ENCODE measurements around the gene HGD.
"Not testable (repeated sequence)": the region's sequence is repeated elsewhere in the genome, so short reads cannot be mapped to it uniquely, and the experiment has no call there.

HGD gene

DNA sequence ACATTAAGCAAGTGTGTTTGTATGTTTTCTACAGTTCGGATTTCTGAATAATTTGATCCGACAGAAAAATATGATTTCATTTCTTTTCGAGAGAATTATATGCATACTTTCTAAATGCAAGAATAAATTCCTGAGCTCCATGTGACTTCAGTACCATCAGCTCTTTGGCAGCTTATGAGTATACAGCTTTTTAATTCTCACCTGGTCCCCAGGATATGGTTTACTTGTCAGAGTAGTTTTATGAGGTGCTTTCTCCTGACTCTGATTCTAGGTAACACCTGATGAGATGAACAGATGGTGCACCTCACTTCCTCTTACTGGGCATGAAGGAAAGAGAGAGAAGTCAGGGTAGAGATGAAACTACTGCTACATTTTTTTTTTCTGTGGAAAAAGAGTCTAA, 3.1 kb downstream of the HGD start:
- no peak overlapping the region for H2AFZ ChIP-seq (ENCODE audit: low read depth)
- H4K20me1 ChIP-seq (ENCODE audit: insufficient read depth) = no peaks in the 10 kb centered on the region
- no peak overlapping the region for H3K4me2 ChIP-seq
- no peaks in the 10 kb centered on the region for H3K79me2 ChIP-seq (ENCODE audit: insufficient read depth, low read depth)
- TF ChIP-seq, protein P1, sequence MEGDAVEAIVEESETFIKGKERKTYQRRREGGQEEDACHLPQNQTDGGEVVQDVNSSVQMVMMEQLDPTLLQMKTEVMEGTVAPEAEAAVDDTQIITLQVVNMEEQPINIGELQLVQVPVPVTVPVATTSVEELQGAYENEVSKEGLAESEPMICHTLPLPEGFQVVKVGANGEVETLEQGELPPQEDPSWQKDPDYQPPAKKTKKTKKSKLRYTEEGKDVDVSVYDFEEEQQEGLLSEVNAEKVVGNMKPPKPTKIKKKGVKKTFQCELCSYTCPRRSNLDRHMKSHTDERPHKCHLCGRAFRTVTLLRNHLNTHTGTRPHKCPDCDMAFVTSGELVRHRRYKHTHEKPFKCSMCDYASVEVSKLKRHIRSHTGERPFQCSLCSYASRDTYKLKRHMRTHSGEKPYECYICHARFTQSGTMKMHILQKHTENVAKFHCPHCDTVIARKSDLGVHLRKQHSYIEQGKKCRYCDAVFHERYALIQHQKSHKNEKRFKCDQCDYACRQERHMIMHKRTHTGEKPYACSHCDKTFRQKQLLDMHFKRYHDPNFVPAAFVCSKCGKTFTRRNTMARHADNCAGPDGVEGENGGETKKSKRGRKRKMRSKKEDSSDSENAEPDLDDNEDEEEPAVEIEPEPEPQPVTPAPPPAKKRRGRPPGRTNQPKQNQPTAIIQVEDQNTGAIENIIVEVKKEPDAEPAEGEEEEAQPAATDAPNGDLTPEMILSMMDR (conservative IDR thresholded peaks at IDR 0.05; ENCODE audit: low read depth, low read length) = no peak
- H3K27ac ChIP-seq = no peak overlapping the region
- H3K4me3 ChIP-seq (IDR thresholded peaks at IDR 0.05; ENCODE audit: insufficient read depth, low read depth, low read length) = no peak overlapping the region
- no peaks in the 10 kb centered on the region for H3K36me3 ChIP-seq (ENCODE audit: insufficient read depth)
- H3K27me3 ChIP-seq (ENCODE audit: insufficient read depth, low read depth) = no peaks in the 10 kb centered on the region
- peaks cover 10% of the 10 kb centered on the region for H3K4me1 ChIP-seq (ENCODE audit: low read depth, poor library complexity, severe bottlenecking)
- H3K9ac ChIP-seq = no peak overlapping the region

DNA sequence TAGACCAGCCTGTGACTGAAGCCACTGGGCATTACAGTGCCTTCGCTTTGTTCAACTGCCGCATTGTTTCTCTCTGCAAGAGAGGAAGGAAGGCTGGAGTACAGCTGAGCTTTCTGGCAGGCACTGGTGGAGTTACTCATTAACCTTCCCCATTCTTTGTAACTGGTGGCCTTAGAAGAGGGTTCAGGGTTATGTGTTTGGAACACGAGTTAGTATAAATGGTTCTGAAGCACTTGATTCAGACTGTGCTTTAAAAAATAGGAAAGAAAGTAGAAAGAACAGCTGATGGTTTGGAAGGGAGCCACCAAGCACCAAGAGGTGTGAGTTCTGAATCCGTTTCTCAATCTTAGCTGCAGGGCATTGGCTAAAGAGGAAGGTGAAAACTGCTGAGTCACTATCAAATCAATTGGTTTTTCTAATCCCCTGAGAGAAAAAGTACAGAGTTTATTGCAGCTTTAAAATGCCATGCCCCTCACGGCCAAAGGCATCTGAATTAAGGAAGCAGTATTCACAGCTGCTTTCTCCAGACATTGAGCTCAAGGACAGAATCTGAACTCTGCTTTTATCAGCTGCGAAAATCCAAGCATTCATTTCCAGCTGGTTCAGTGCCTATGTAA, 3.6 kb downstream of the HGD start:
- Histone ChIP-seq H2AFZ (ENCODE audit: low read depth) (no peak overlapping the region), H3K9ac (no peak overlapping the region)

GRCh38 chr3:120677193-120677592, 4.8 kb downstream of the HGD start:
- H4K20me1 ChIP-seq (ENCODE audit: insufficient read depth); H2AFZ ChIP-seq (ENCODE audit: low read depth); H3K4me3 ChIP-seq (IDR thresholded peaks at IDR 0.05; ENCODE audit: insufficient read depth, low read depth, low read length); H3K79me2 ChIP-seq (ENCODE audit: insufficient read depth, low read depth); H3K36me3 ChIP-seq (ENCODE audit: insufficient read depth); H3K4me1 ChIP-seq (ENCODE audit: low read depth, poor library complexity, severe bottlenecking); H3K27ac ChIP-seq; H3K9ac ChIP-seq; H3K4me2 ChIP-seq; H3K27me3 ChIP-seq (ENCODE audit: insufficient read depth, low read depth): not testable (repeated sequence)

More for the DNA sequence above, 3.6 kb downstream of the HGD start:
- no peak overlapping the region for H3K4me2 ChIP-seq
- no peak overlapping the region for H3K4me3 ChIP-seq (IDR thresholded peaks at IDR 0.05; ENCODE audit: insufficient read depth, low read depth, low read length)
- TF ChIP-seq, protein P1 (conservative IDR thresholded peaks at IDR 0.05; ENCODE audit: low read depth, low read length) = no peak
- H4K20me1 ChIP-seq (ENCODE audit: insufficient read depth) = no peaks in the 10 kb centered on the region
- H3K79me2 ChIP-seq (ENCODE audit: insufficient read depth, low read depth) = no peaks in the 10 kb centered on the region
- H3K4me1 ChIP-seq (ENCODE audit: low read depth, poor library complexity, severe bottlenecking) = peaks cover 10% of the 10 kb centered on the region
- no peak overlapping the region for H3K27ac ChIP-seq
- no peaks in the 10 kb centered on the region for H3K36me3 ChIP-seq (ENCODE audit: insufficient read depth)
- no peaks in the 10 kb centered on the region for H3K27me3 ChIP-seq (ENCODE audit: insufficient read depth, low read depth)

DNA sequence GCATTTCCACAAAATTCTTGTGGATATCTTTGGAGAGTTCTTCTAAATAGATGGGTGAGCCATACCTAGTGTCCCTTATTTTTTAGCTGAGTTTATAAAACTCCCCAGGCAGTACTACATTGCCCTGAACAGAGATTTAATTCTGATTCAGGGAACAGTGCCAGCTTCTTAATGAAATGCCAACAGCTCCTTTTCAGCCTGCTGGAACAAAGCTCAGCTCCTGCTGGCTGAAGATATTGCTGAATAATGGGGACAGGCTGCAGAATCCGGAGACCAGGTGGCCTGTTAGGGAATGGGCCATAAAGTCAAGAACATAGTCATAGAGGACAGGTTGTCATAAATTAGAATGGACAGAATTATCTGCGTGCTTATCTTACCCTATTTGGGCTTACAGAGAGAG, 8.9 kb downstream of the HGD start:
- Histone ChIP-seq H3K4me2 (no peak overlapping the region), H3K79me2 (ENCODE audit: insufficient read depth, low read depth) (no peaks in the 10 kb centered on the region), H3K4me1 (ENCODE audit: low read depth, poor library complexity, severe bottlenecking) (peaks cover 1% of the 10 kb centered on the region), H3K9ac (no peak overlapping the region), H3K36me3 (ENCODE audit: insufficient read depth) (no peaks in the 10 kb centered on the region), H3K27ac (no peak overlapping the region), H3K4me3 (IDR thresholded peaks at IDR 0.05; ENCODE audit: insufficient read depth, low read depth, low read length) (no peak overlapping the region), H4K20me1 (ENCODE audit: insufficient read depth) (no peaks in the 10 kb centered on the region), H2AFZ (ENCODE audit: low read depth) (no peak overlapping the region), H3K27me3 (ENCODE audit: insufficient read depth, low read depth) (no peaks in the 10 kb centered on the region)
- TF ChIP-seq, protein P1 (conservative IDR thresholded peaks at IDR 0.05; ENCODE audit: low read depth, low read length) = no peak

- Histone ChIP-seq H2AFZ (ENCODE audit: low read depth) (no peak overlapping the region), H3K27ac (no peak overlapping the region), H3K27me3 (ENCODE audit: insufficient read depth, low read depth) (no peaks in the 10 kb centered on the region), H4K20me1 (ENCODE audit: insufficient read depth) (no peaks in the 10 kb centered on the region), H3K36me3 (ENCODE audit: insufficient read depth) (no peaks in the 10 kb centered on the region), H3K79me2 (ENCODE audit: insufficient read depth, low read depth) (no peaks in the 10 kb centered on the region), H3K4me2 (no peak overlapping the region), H3K4me3 (IDR thresholded peaks at IDR 0.05; ENCODE audit: insufficient read depth, low read depth, low read length) (no peak overlapping the region), H3K4me1 (ENCODE audit: low read depth, poor library complexity, severe bottlenecking) (no peaks in the 10 kb centered on the region), H3K9ac (no peak overlapping the region)
- TF ChIP-seq, protein P1 (conservative IDR thresholded peaks at IDR 0.05; ENCODE audit: low read depth, low read length) = no peak
Measured at GRCh38 chr3:120670576-120670975, 11.5 kb downstream of the HGD start.
